Measurements from ENCODE around the gene NCKIPSD.
A peak's percentile ranks its signal among the peaks of the same experiment; 100 is the strongest.

Gene NCKIPSD

DNA sequence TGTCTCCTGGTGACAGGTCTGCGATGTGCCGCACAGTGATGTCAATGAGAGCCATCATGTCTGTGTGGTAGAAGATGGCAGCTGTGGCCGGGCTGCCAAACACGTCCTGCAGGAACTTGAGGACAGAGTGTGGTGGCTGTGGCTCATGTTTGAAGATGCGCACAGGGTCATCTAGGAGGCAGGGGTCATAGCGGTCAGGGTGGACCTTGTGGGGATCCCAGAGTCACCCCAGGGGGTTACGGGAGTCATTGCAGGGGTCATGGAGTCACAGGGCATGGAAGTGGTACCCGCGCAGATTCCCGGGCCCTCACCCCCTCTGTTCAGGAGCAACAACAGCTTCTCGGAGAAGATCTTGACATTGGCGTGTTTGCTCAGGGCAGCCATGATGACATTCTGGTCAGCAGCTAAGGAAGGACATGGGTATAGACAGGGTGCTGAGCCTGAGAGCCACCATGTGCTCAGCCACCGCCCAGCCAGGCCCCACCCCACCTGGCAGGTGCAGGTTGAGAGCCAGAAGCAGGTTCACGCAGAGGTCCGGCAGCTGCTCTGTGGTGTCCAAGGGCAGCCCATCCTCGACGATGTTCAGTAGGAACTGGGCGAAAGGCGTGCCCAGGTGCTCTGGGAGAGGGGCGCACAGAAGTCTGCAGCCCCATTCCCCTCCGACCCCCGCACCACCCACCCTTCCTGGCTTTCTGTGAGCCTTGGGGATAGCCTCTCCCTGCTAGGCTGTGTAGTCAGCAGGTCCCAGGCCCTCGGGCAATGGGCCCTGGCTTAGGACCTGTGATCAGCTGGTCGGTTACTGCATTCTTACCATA, 6.9 kb downstream of the NCKIPSD start:
- no peak for DNase-seq (ENCODE audit: low read depth in 2 of 3, low spot score in 2 of 3)

DNA sequence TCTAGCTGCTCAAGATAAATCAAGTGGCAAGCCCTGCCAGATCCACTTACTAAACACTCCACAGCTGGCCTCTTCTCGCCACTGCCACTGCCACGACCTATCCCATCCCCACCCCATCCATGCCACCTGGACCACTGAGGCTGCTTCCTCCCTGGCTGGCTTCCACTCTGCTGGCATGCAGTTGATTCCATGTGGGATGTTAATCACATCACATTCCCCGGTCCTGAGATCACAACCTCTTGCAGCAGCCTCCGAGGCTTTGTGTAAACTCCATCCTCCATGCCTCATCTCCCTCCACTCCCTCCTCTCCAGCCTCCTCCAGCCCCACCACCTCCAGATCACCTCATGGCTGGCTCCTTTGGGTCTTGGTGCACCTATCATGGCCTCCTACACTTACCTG, 7.7 kb downstream of the NCKIPSD start:
- DNase-seq (ENCODE audit: low read depth in 2 of 3, low spot score in 2 of 3), result no peak

DNA sequence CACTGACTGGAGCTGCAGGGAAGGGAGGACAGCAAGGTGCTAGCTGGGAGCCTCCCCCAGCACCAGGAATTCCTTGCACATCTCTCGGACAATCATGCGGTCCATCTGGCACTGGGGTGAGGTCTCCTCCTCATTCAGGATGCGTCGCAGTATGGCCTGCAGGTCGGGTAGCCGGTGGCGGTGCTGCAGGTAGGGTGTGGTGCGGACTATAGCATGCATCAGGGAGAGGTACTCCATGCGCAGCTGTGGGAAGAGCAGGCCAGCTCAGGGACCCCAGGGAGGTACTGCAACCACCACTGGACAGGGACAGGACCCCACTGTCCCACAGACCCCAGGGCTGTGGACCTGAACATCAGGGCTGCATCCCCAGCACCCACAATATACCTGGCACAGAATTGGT, 11.2 kb downstream of the NCKIPSD start:
- DNase-seq (ENCODE audit: low read depth in 2 of 3, low spot score in 2 of 3), result no peak

DNA sequence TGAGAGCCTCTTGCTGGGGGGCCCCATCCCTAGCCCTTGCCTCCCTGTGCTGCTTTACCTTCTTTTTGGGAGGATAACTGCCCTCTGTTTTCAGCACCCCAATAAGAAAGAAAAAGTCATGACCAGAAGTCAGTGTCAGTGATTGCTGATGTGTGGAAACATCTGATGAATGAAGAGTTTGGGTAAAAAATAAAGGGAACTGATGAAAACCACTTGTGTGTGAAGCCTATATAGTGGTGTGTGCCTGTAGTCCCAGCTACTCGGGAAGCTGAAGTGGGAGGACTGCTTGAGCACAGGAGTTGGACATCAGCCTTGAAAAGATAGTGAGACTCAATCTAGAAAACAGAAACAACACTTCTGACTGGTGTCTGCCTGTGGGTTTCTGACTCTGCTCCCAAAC, 13.2 kb downstream of the NCKIPSD start:
- no peak for DNase-seq (ENCODE audit: low read depth in 2 of 3, low spot score in 2 of 3)

DNA sequence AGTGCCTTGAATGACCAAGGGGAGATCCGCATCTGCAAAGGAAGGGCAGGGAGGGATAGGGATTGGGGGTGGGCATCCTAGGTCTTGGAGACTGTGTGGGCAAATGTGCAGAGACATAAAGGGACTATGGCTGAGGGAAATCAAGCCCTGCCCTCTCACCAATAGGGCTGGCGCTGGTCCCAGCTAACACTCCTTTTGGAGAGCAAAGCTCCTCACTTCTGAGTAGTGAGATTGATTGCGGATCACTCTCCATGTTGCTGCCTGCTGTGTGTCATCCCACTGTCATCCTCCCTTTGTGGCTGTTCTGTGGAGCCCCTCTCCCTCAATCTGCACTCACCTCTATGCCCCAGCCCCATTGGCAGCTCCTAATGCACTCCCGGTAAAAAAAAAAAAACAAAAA, 20.8 kb downstream of the NCKIPSD start:
- no peak for DNase-seq (ENCODE audit: low read depth in 2 of 3, low spot score in 2 of 3)

DNA sequence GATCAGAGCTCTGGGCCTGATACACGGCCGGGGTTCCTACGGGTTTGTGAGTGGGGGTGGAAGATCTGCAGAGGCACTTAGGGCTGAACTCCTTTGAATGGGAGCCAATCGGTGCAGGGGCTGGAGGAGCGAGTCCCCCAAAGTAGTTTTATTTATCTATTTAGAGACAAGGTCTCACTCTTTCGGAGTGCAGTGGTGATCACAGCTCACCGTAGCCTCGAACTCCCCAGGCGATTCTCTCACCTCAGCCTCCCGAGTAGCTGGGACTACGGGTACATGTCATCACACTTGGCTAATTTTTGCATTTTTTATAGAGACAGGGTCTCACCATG, 21.4 kb downstream of the NCKIPSD start:
- DNase-seq (ENCODE audit: low read depth in 2 of 3, low spot score in 2 of 3), result no peak

DNA sequence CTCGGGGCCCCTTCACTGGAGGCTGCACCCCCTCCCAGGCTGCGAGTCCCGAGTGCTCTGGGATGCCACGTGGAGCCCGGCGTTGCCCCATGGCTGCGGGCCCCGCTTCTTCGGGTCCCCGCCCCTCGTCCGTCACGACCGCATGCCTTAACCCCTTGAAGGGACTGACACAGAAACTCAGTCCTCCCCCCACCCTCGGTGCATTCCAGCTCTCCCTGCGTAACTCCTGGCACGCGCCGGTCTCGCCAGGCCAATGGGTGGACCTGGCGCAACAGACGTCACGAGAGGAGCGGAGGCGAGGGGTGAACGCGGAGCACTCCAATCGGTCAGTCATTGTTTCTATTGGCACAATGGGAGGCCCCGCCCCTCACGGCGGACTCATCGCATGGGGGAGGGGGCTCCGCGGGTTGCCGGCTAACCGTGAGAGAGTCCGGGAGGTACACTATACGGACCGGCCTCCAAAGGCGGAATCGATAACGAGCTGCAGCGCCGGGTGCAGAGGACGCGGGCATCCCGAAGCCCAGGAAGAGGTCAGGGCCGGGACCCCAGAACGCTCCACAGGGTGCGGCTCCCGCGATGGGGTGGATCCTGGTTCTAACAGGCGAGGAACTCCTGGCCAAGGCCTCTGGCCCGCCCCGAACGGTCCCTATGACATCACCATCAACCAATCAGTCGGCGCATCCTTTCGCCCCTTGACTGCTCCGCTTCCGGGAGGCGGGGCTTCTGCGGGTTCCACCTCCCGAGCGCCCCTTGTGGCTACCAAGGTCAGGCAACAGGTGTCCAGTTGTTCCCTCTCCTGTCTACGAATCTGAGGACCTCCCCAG, 22.0 kb downstream of the NCKIPSD start:
- peak; percentile 78 to 88 (median 80) for DNase-seq (ENCODE audit: low read depth in 2 of 3, low spot score in 2 of 3)

DNA sequence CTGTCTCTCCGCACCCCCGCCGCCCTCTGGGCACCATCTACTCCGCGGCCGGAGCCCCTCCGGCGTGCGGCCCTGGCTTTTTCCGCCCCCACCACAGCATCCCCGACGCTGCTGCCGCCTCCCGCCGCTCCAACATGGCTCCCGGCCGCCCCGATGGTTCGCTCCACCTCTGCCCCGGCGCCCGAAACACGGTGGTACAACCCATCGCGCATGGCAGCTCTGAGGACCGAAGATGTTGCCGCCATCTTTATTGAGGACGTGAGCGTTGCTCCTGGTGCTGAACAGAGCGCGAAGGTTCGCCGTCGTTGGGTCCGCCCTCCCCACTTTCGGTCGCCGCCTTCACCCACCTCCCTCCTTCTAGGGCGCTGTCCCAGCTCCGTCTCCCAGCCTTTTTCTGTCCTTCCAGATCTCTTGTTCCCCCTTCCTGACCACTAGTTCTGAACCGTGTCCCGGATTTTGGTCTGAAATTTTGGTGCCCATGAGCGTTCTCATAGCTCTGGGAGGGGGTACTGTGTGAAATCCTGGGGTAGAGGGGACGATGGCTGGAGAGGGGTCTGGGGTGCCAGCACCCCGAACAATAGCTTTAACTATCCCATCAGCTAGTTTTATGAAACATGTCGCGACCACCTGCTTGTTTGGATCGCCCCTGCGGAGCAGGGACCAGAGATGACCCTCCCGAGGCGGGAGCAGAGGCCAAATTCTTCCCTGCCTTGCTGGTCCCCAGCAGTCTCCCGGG, 22.8 kb downstream of the NCKIPSD start, which contains the start of gene CELSR3:
CELSR3 (minus strand) TSS at position 134 of the 736 bp plus-strand sequence. CDS start 252 bp downstream, outside the sequence.
- peak in 2 of 3 experiments; percentile 35 to 51 for DNase-seq (ENCODE audit: low read depth in 2 of 3, low spot score in 2 of 3)

DNA sequence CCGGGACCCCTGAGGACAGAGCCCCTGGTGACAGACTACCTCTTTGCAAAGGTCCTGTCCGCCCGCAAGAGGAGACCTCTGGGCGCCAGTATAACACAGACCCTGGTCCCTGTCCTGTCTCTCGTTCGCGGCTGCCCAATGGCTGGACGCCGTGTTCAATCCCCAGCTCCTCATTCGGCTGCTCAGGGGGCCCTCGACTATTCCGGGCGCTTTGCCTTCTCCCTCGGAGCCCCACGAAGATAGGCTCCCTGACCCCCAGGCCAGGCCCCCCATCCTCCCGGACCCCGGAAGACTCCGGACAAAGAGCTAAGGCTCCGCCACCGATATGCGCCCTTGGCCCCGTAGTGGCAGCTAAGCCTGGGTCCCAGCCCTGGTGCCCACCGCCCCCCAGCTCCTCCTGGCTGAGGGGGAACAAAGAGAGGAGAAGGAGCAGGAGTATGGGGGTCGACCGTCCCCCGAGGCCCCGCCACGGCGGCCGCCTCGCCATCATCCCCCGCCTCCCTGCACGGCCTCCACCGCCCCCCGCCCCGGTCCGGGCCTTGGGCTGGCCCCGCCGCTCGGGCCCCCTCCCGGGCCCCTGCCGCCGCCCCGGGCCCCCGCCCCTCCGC, 23.5 kb downstream of the NCKIPSD start:
- no peak for DNase-seq (ENCODE audit: low read depth in 2 of 3, low spot score in 2 of 3)

DNA sequence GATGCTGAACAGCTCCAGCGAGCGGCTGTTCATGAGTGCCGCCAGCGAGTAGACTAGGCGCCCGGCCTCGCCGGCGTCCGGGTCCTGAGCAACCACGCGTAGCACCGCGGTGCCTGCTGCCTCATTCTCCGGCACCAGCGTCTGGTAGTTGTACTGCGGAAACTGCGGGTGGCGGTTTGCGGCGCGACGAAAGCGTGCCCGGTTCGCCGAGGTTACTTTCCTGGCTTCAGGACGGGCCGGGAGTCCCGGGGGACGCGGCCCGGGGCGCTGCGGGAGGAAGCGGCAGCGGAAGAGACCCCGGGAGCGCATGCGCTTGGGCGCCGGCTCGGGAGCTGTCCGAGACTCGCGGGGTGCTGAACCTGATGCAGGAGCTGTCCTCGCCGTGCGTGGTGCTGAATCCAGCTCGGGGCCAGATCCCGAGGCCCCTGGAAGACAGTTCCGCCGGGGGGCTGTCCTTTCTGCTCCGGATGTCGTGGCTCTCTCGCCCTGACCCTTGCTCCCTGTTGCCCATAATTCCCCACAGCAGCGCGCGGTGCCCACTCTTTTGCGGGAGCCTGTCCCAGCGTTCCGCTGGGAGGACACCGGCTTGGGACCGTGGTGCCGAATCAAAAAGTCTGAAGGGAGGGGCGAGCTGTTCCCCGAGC, 24.1 kb downstream of the NCKIPSD start:
- DNase-seq (ENCODE audit: low read depth in 2 of 3, low spot score in 2 of 3), result peak; percentile 47 to 78 (median 72)

DNA sequence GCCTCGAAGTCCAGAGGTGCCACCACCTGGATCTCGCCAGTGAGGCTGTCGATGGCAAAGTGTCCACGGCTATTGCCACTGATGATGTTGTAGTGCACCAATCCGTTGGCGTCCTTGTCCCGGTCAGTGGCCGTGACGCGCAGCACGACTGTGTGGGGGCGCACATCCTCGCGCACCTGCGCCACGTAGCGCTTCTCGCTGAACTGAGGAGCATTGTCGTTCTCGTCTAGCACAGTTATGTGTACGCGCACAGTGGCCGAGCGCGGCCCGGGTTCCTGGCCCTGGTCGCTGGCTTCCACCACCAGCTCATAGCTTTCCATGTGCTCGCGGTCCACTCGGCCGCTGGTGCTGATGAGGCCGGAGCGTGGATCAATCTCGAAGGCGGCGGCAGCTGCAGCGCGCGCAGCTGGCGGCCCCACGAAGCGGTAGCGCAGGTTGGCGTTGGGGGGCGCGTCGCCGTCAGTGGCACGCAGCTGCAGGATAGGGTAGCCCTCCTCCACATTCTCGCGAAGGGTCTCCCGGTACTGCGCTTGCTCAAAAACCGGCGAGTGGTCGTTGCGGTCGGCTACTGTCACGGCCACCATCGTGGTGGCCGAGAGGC, 24.8 kb downstream of the NCKIPSD start:
- DNase-seq (ENCODE audit: low read depth in 2 of 3, low spot score in 2 of 3), result no peak

DNA sequence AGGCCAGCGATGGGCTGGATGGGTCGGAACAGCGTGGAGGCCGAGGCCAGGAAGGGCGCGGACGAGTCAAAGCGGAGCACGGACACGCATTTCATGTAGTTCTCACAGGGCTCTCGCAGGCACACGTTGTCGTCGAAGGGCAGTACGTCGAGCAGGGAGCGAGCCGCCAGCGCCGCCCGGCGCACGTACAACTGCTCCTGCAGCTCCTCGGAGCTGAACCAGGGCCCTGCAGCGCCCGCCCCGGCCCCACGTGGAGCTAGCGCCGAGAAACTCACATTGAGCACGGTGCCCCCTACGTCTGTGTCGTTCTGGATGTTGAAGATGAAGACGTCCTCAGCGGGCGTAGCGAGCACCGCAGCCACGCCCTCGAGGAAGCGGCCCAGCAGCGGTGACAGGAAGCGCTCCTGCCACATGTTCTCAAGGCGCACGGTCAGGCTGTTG, 28.9 kb downstream of the NCKIPSD start:
- DNase-seq (ENCODE audit: low read depth in 2 of 3, low spot score in 2 of 3), result no peak

DNA sequence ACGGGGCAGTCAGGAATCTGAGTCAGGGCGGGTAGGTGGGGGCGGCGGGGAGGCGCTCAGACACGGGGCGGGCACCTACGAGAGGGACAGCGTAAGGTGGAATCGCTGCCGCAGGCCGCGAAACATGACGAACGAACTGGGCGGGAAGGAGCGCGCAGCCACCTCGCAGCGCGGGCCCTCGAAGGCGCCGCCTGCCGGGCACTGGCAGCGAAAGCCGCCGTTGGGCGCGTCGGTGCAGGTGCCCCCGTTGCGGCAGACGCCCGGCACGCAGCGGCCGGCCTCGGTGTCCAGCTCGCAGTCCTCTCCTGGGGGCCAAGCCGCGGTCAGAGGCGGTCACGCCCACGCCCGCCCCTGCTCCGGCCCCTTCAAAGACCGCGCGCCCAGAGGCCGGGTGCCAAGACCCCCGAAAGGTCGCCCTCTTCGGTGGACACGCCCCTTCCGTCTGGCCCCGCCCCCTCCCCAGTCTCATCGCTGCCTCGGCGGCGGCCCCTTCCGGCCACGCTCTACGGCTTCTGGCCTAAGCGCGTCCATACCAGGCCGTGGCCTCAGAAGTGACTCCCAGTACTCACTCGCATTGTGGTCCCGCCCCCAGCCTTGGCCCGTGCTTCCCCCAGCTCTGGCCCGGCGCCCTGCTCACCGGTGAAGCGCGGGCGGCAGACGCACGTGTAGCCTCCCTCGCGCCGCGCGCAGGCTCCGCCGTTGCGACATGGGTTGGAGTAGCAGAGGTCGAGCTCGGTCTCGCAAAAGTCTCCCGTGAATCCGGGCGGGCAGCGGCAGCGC, 29.5 kb downstream of the NCKIPSD start:
- peak; percentile 73 to 82 (median 75) for DNase-seq (ENCODE audit: low read depth in 2 of 3, low spot score in 2 of 3)

DNA sequence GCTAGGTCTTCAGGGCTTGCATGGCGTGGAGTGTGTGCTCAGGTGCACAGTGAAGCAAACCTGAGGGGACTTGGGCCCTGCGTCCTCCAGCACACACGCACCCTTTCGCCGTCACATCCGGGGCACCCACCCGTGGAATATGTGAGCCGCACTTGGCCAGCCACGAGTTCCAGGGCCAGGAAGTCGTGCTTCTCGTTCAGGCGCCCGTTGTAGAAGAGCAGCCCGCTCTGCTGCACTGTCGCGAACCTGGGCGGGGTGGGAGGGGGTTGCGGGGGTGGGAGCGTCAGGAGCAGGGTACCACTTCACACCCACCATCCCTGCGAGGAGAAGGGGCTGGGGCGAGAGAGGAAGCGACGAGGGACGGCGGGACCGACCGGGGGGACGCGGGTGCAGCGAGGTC, 30.1 kb downstream of the NCKIPSD start:
- peak in 1 of 3 experiments; percentile 24 for DNase-seq (ENCODE audit: low read depth in 2 of 3, low spot score in 2 of 3)

DNA sequence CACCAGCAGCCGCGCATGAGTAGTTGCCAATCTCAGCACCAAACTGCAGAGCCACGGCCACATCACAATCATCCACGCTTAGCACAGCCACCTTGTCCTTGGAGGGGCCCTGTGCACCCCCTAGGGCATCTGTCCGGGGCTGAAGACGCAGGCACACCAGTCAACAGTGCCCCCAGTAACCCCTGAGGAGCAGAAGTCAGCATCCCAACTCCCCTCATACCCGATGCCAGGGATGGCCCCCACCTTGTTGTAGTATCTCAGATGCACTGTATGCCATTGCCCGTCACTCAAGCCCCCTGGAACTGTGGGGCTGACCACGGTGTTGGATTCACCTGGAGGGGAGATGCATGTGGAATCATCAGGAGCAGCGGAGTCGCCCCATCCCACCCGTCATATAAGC, 30.7 kb downstream of the NCKIPSD start:
- DNase-seq (ENCODE audit: low read depth in 2 of 3, low spot score in 2 of 3), result no peak

DNA sequence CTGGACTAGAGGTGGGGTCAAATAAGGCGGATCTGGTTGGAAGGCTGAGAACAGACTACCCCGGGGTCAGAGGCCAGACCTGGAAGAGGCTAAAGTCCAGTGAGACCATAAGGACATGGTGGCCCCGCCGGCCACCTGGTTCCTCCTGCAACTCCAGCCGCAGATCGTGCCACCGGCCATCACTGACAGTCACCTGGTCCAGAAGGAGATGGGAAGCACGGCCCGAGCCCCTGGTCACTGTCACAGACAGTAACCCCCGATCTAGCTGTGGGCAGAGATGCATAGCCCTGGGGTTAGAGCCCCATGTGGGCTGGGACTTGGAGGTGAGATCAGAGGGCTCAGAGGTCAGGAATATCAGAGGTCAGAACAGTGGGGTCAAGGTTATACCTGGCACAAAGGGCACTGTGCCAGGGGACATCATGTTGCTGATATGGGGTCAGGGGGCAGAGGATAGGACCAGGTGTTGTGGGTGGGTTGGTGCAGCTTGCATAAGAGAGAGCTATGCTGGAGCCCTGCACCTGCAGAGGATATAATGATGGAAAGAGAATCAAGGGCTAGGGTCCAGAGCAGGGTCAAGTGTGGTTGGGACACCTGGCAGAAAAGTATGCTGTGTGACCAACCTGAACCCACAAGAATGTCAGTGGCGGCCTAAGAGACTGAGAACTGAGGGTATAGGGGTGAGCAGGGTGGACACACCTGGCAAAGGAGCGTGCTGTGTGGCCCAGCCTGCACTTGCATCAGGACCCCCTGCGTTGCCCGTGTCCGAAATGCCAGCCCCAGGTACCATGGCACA, 32.6 kb downstream of the NCKIPSD start:
- no peak for DNase-seq (ENCODE audit: low read depth in 2 of 3, low spot score in 2 of 3)

DNA sequence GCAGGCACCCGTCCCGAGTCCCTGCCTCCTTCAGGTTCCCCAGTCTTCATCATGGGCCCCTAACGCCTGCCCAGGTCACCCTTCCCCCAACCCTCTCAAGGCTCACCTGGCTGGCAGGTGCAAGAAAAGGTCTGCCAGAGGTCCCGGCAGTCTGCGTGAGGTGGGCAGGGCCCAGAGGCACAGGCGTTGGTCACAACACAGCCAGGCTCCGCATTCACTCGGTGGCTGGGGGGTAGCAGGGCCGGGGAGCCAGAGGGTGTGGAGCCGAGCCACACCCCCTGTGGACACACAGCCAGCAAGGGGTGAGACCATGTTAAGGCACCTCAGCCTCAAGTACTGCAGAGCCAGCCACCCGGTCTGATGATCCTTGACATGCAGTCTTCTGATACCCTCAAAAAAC, 33.9 kb downstream of the NCKIPSD start:
- no peak for DNase-seq (ENCODE audit: low read depth in 2 of 3, low spot score in 2 of 3)

DNA sequence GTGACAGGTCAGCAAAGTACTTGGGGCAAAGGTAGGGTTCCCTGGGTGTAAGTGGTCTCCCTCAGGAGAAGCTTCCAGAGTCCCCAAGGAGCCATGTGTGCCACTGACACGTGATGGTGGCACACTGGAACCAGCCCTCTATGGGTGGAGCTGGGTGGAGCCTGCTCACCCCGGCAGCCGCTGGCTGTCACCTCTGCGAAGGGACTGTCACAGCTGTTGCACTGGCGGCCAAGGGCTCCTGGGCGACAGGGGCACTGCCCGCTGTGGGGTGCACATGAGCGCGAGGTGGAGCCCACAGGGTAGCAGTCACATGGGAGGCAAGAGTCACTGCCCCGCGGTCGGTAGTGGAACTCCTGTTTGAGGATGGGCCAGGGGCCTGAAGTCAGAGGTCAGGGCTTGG, 35.0 kb downstream of the NCKIPSD start:
- DNase-seq (ENCODE audit: low read depth in 2 of 3, low spot score in 2 of 3), result no peak

All from activated CD8-positive, alpha-beta memory T cell treated with anti-CD3 and anti-CD28 coated beads for 48 hours (primary cell).